VCaP (cell line): ENCODE measurements around the gene KSR1.
"Not testable (repeated sequence)": the region's sequence is repeated elsewhere in the genome, so short reads cannot be mapped to it uniquely, and the experiment has no call there.

ENCODE experiments used
- H3K27ac ChIP-seq: fragments of 450-650 bp; 2 replicates; pipeline ENCODE4 v1.5.1; 2017
- CTCF ChIP-seq: fragments of 450-650 bp; conservative IDR thresholded peaks from 2 replicates; pipeline ENCODE4 v1.5.1; 2017; ENCODE audit warnings: mild to moderate bottlenecking, moderate library complexity

Gene KSR1

GRCh38 chr17:27463235-27463677 lies 7.0 kb downstream of the KSR1 start:
- no peak overlapping the region for H3K27ac ChIP-seq
- no peak for TF ChIP-seq CTCF

- H3K27ac ChIP-seq = not testable (repeated sequence)
These were observed 7.8 kb downstream of the KSR1 start for GRCh38 chr17:27464019-27464418.

GRCh38 chr17:27464431-27464830 lies 8.2 kb downstream of the KSR1 start:
- H3K27ac ChIP-seq = no peak overlapping the region
- TF ChIP-seq CTCF = no peak

GRCh38 chr17:27465875-27466274 lies 9.6 kb downstream of the KSR1 start:
- H3K27ac ChIP-seq = not testable (repeated sequence)

- no peak overlapping the region for H3K27ac ChIP-seq
- no peak for TF ChIP-seq CTCF
These were observed 10.1 kb downstream of the KSR1 start for GRCh38 chr17:27466376-27466742.

GRCh38 chr17:27466743-27467375 lies 10.6 kb downstream of the KSR1 start:
- no peak for TF ChIP-seq CTCF
- H3K27ac ChIP-seq = no peak overlapping the region

GRCh38 chr17:27469256-27469655 lies 13.0 kb downstream of the KSR1 start:
- H3K27ac ChIP-seq = no peak overlapping the region
- TF ChIP-seq CTCF = no peak

GRCh38 chr17:27471321-27472269 lies 15.3 kb downstream of the KSR1 start:
- TF ChIP-seq CTCF = no peak
- no peak overlapping the region for H3K27ac ChIP-seq
